ENCODE data around the gene FBXO33. TPM values are rescaled to one million over a fixed set of nuclear protein-coding genes. Genes with fewer than 3 reads are reported as not detected.

FBXO33 gene
- total RNA-seq, 4 donors from 2014 or later: 10.4 to 19.9 (median 16.6) TPM

- no peak for ATAC-seq
- no peak for TF ChIP-seq POLR2AphosphoS5 (IDR thresholded peaks at IDR 0.05)
- no peak for TF ChIP-seq EP300 (IDR thresholded peaks at IDR 0.05)
- TF ChIP-seq POLR2A (IDR thresholded peaks at IDR 0.05): no peak
- no peak for TF ChIP-seq CTCF (IDR thresholded peaks at IDR 0.05)
- WGBS, 2 donors (ENCODE audit: low coverage in 1 of 2): 87 to 92% methylated on average over 1 of the region's 1 CpG
- no peaks in the 10 kb centered on the region for H3K27me3 ChIP-seq
- H3K4me3 ChIP-seq: no peak overlapping the region
- H3K9me3 ChIP-seq: no peaks in the 10 kb centered on the region
- peaks cover 0 to 14% (median 3%) of the 10 kb centered on the region in 3 donors for H3K4me1 ChIP-seq
- peaks cover 0 to 9% of the 10 kb centered on the region in 2 donors for H3K36me3 ChIP-seq
- no peak overlapping the region for H3K27ac ChIP-seq
These were observed 59.6 kb downstream of the FBXO33 start for GRCh38 chr14:39372656-39373055.

DNA sequence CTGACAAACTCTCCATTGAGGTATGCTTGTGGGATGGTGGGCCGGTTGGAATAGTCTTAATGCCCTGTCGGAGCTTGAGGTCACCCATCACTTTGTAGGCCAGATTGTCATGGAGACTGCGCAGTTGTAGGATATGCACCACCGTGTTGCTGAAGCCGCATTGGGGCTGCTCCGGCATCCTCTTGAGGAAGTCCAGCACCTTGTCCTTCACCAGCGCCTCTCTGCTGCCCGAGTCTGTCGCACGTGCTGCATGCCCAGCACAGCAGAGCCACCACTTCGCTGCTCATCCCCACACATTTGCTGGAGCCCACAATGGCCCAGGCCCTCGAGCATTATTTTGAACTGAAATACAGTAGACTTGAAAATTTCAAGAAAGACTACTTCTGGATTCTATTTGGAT lies 61.8 kb downstream of the FBXO33 start:
- no peak for ATAC-seq
- TF ChIP-seq EP300 (IDR thresholded peaks at IDR 0.05) (no peak), POLR2A (IDR thresholded peaks at IDR 0.05) (no peak), POLR2AphosphoS5 (IDR thresholded peaks at IDR 0.05) (no peak), CTCF (IDR thresholded peaks at IDR 0.05) (no peak)
- WGBS, 2 donors (ENCODE audit: low coverage in 1 of 2): 84 to 100% methylated on average over 2 to 11 of the region's 12 CpGs

DNA sequence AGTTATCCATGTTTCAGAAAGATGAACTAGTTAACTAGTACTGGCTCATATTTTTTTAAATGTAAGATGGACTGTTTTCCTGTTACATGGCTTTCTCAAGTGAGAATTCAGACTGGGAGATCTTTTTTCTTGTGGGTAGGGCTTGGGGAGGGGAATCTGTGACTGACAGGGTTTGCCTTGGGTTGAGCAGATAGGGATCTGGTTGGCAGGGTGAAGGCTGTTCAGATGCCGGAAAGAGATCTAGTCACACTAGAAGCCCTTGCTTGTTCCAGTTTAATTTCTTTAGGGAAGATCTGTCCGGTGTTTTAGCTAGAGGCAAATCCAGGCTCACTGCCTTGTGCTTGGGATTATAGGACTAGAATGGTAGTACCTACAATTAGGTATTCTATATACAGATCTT lies 63.2 kb downstream of the FBXO33 start:
- Histone ChIP-seq H3K9me3 (peaks cover 0 to 14% (median 0%) of the 10 kb centered on the region in 3 donors), H3K36me3 (peaks cover 0 to 11% of the 10 kb centered on the region in 2 donors), H3K4me3 (no peak overlapping the region), H3K4me1 (no peaks in the 10 kb centered on the region), H3K27me3 (no peaks in the 10 kb centered on the region), H3K27ac (no peak overlapping the region)
- no peak for TF ChIP-seq EP300 (IDR thresholded peaks at IDR 0.05)
- TF ChIP-seq POLR2A (IDR thresholded peaks at IDR 0.05): no peak
- no peak for TF ChIP-seq POLR2AphosphoS5 (IDR thresholded peaks at IDR 0.05)
- no peak for TF ChIP-seq CTCF (IDR thresholded peaks at IDR 0.05)
- no peak for ATAC-seq
- WGBS, 2 donors (ENCODE audit: low coverage in 1 of 2): 92% methylated on average over 2 of the region's 2 CpGs; no CpG with 5 or more reads in 1 of the 2 donors

More for the DNA sequence above, 61.8 kb downstream of the FBXO33 start:
- H3K4me3 ChIP-seq: no peak overlapping the region
- no peak overlapping the region for H3K27ac ChIP-seq
- no peaks in the 10 kb centered on the region for H3K4me1 ChIP-seq
- no peaks in the 10 kb centered on the region for H3K9me3 ChIP-seq
- H3K27me3 ChIP-seq: no peaks in the 10 kb centered on the region
- peaks cover 0 to 9% of the 10 kb centered on the region in 2 donors for H3K36me3 ChIP-seq

GRCh38 chr14:39368261-39368959 lies 63.8 kb downstream of the FBXO33 start:
- no peak overlapping the region for H3K4me3 ChIP-seq
- no peak for ATAC-seq
- no peaks in the 10 kb centered on the region for H3K27me3 ChIP-seq
- no peak for TF ChIP-seq POLR2AphosphoS5 (IDR thresholded peaks at IDR 0.05)
- peak; percentile 18 to 59 (median 47) for TF ChIP-seq CTCF (IDR thresholded peaks at IDR 0.05)
- TF ChIP-seq POLR2A (IDR thresholded peaks at IDR 0.05): no peak
- H3K36me3 ChIP-seq: peaks cover 0 to 16% of the 10 kb centered on the region in 2 donors
- H3K9me3 ChIP-seq: peaks cover 0 to 16% (median 0%) of the 10 kb centered on the region in 3 donors
- H3K4me1 ChIP-seq: no peaks in the 10 kb centered on the region
- 45 to 49% methylated on average over 4 of the region's 4 CpGs for whole genome bisulfite sequencing, 2 donors (ENCODE audit: low coverage in 1 of 2)
- no peak overlapping the region for H3K27ac ChIP-seq

DNA sequence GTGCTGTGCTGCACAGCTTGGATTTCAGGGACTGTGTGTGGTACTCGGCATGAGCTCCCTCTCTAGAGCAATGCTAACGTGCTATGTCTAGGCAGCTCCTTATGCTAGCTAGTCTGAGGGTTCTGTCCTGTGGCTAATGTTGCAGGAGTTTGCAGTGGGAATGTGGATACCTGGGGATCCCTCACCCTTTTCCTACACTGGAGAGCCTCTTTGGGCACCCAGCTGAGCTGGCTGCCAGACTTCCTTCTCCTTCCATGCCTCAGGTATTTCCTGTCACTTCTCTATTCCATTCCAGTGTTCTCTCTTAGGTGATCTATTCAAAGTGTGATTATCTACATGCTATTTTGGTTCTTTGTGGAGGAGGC lies 64.9 kb downstream of the FBXO33 start:
- WGBS, 2 donors (ENCODE audit: low coverage in 1 of 2): 82 to 100% methylated on average over 2 of the region's 2 CpGs
- Histone ChIP-seq H3K9me3 (peaks cover 0 to 16% (median 0%) of the 10 kb centered on the region in 3 donors), H3K4me3 (no peak overlapping the region), H3K27ac (no peak overlapping the region), H3K4me1 (no peaks in the 10 kb centered on the region), H3K27me3 (no peaks in the 10 kb centered on the region), H3K36me3 (peaks cover 0 to 16% of the 10 kb centered on the region in 2 donors)
- no peak for ATAC-seq
- TF ChIP-seq CTCF (IDR thresholded peaks at IDR 0.05) (no peak), POLR2A (IDR thresholded peaks at IDR 0.05) (no peak), POLR2AphosphoS5 (IDR thresholded peaks at IDR 0.05) (no peak), EP300 (IDR thresholded peaks at IDR 0.05) (no peak)
